DND-41 (cell line): ENCODE results near the gene KIAA1671.

Source experiments
- ATAC-seq: fragments of 200-7000 bp; cut with Tn5 transposase; 3 replicates; pipeline ENCODE4 v1.9.1; 2021; ENCODE audit warnings: low read depth; ENCODE audit not compliant: insufficient read depth
- DNase-seq: peaks from one replicate; pipeline ENCODE4 v3.0.0-alpha.2; 2020
- H2AFZ ChIP-seq: 2 replicates; pipeline ENCODE4 v1.6.0; 2012; ENCODE audit warnings: low read depth, low read length
- H3K27ac ChIP-seq: 2 replicates; pipeline ENCODE4 v1.5.1; 2012; ENCODE audit warnings: low read length, inconsistent platforms
- H3K27me3 ChIP-seq: fragments of 200-600 bp; sonication (generic); 2 replicates; pipeline ENCODE4 v1.6.0; 2012; ENCODE audit warnings: low read length, mild to moderate bottlenecking, inconsistent platforms; ENCODE audit not compliant: insufficient read depth, poor library complexity
- H3K36me3 ChIP-seq: 2 replicates; pipeline ENCODE4 v1.5.1; 2012; ENCODE audit warnings: low read length, inconsistent platforms; ENCODE audit not compliant: insufficient read depth
- H3K4me1 ChIP-seq: 2 replicates; pipeline ENCODE4 v1.5.1; 2012; ENCODE audit warnings: mild to moderate bottlenecking, low read length; ENCODE audit not compliant: insufficient read depth
- H3K4me2 ChIP-seq: 2 replicates; pipeline ENCODE4 v1.6.0; 2012; ENCODE audit warnings: mild to moderate bottlenecking, moderate library complexity, low read length, inconsistent platforms; ENCODE audit not compliant: insufficient read depth
- H3K4me3 ChIP-seq, 2 experiments: fragments of 200-600 bp in 1 of 2; shearing (Covaris generic) in 1 of 2; 2 replicates each; pipeline ENCODE4 v1.5.1; 2012 to 2016; ENCODE audit warnings: inconsistent platforms in 2 of 2, low read length in 2 of 2, mild to moderate bottlenecking in 2 of 2, low read depth in 1 of 2, moderate library complexity in 1 of 2
- H3K79me2 ChIP-seq: 2 replicates; pipeline ENCODE4 v1.6.0; 2012; ENCODE audit warnings: low read length, inconsistent platforms; ENCODE audit not compliant: insufficient read depth
- H3K9ac ChIP-seq: 2 replicates; pipeline ENCODE4 v1.6.0; 2012; ENCODE audit warnings: low read depth, mild to moderate bottlenecking, inconsistent platforms, low read length, moderate library complexity
- H3K9me3 ChIP-seq: 2 replicates; pipeline ENCODE4 v1.5.1; 2012; ENCODE audit warnings: low read length, moderate library complexity, mild to moderate bottlenecking, inconsistent platforms; ENCODE audit not compliant: insufficient read depth, severe bottlenecking
- H4K20me1 ChIP-seq: 2 replicates; pipeline ENCODE4 v1.6.0; 2012; ENCODE audit warnings: low read length; ENCODE audit not compliant: insufficient read depth
- CTCF ChIP-seq: IDR thresholded peaks from 2 replicates; pipeline ENCODE4 v1.5.1; 2012; ENCODE audit warnings: borderline replicate concordance, low read length, moderate library complexity, mild to moderate bottlenecking; ENCODE audit not compliant: poor library complexity, severe bottlenecking; ENCODE audit errors: extremely low read depth
- EZH2 ChIP-seq: IDR thresholded peaks from 3 replicates; pipeline ENCODE4 v1.6.1; 2012; ENCODE audit warnings: borderline replicate concordance, low read depth, mild to moderate bottlenecking, moderate library complexity, low read length, inconsistent platforms; ENCODE audit not compliant: severe bottlenecking

Gene KIAA1671

GRCh38 chr22:25156736-25157135, 204.2 kb downstream of the KIAA1671 start:
- H3K27me3 ChIP-seq, result no peaks in the 10 kb centered on the region
- no peak overlapping the region for H3K27ac ChIP-seq
- no peak overlapping the region for H2AFZ ChIP-seq
- DNase-seq, result no peak
- no peaks in the 10 kb centered on the region for H3K36me3 ChIP-seq
- no peak for TF ChIP-seq EZH2
- TF ChIP-seq CTCF, result no peak
- no peak for ATAC-seq
- H3K79me2 ChIP-seq, result no peaks in the 10 kb centered on the region
- no peak overlapping the region for H3K4me2 ChIP-seq
- H4K20me1 ChIP-seq, result no peaks in the 10 kb centered on the region
- H3K4me1 ChIP-seq, result no peaks in the 10 kb centered on the region
- H3K9ac ChIP-seq, result no peak overlapping the region
- H3K4me3 ChIP-seq, result no peak overlapping the region
- no peaks in the 10 kb centered on the region for H3K9me3 ChIP-seq

- TF ChIP-seq EZH2, result no peak
- TF ChIP-seq CTCF, result no peak
- Histone ChIP-seq H3K27ac (no peak overlapping the region), H3K4me1 (no peaks in the 10 kb centered on the region), H3K36me3 (no peaks in the 10 kb centered on the region), H3K9ac (no peak overlapping the region), H4K20me1 (no peaks in the 10 kb centered on the region), H3K4me2 (no peak overlapping the region), H3K79me2 (no peaks in the 10 kb centered on the region), H3K9me3 (no peaks in the 10 kb centered on the region), H3K27me3 (no peaks in the 10 kb centered on the region), H2AFZ (no peak overlapping the region), H3K4me3 (no peak overlapping the region)
- DNase-seq (no peak), ATAC-seq (no peak)
These were observed 206.5 kb downstream of the KIAA1671 start for GRCh38 chr22:25159028-25159427.

- Histone ChIP-seq H3K4me2 (no peak overlapping the region), H3K79me2 (no peaks in the 10 kb centered on the region), H4K20me1 (no peaks in the 10 kb centered on the region), H3K4me3 (no peak overlapping the region), H3K27me3 (peaks cover 3% of the 10 kb centered on the region), H2AFZ (no peak overlapping the region), H3K9ac (no peak overlapping the region), H3K36me3 (no peaks in the 10 kb centered on the region), H3K4me1 (no peaks in the 10 kb centered on the region), H3K27ac (no peak overlapping the region), H3K9me3 (no peaks in the 10 kb centered on the region)
- ATAC-seq, result no peak
- DNase-seq, result no peak
- no peak for TF ChIP-seq EZH2
- no peak for TF ChIP-seq CTCF
These were observed 207.8 kb downstream of the KIAA1671 start for GRCh38 chr22:25160120-25160996.
